Stimulated activated CD8-positive, alpha-beta memory T cell treated with anti-CD3 and anti-CD28 coated beads, Interleukin-12 subunit alpha, Interleukin-12 subunit beta, amount 100 ng/mL, for 1 hour (primary cell): Measurements from ENCODE around the gene PHOSPHO2.

ENCODE experiments used
- DNase-seq: peaks from one replicate; pipeline ENCODE4 v3.0.0-alpha.2; 2020; ENCODE audit warnings: low read depth

PHOSPHO2 gene

GRCh38 chr2:169716938-169717690, 22.8 kb downstream of the PHOSPHO2 start:
- DNase-seq: no peak

- DNase-seq: no peak
These were observed 23.4 kb downstream of the PHOSPHO2 start for GRCh38 chr2:169717691-169718063.

GRCh38 chr2:169718930-169719504, 24.7 kb downstream of the PHOSPHO2 start:
- no peak for DNase-seq

- no peak for DNase-seq
These were observed 26.7 kb downstream of the PHOSPHO2 start for GRCh38 chr2:169721016-169721415.

- no peak for DNase-seq
These were observed 32.8 kb downstream of the PHOSPHO2 start for GRCh38 chr2:169727065-169727464.

- no peak for DNase-seq
These were observed 35.0 kb downstream of the PHOSPHO2 start for GRCh38 chr2:169729274-169729605.

GRCh38 chr2:169732075-169732474, 37.8 kb downstream of the PHOSPHO2 start:
- DNase-seq: no peak

- DNase-seq: no peak
These were observed 38.5 kb downstream of the PHOSPHO2 start for GRCh38 chr2:169732583-169733358.

GRCh38 chr2:169734169-169734847, 40.0 kb downstream of the PHOSPHO2 start:
- DNase-seq: no peak

GRCh38 chr2:169735623-169736022, 41.4 kb downstream of the PHOSPHO2 start:
- DNase-seq: no peak

GRCh38 chr2:169736902-169737301, 42.6 kb downstream of the PHOSPHO2 start:
- DNase-seq: no peak

- DNase-seq: no peak
These were observed 44.4 kb downstream of the PHOSPHO2 start for GRCh38 chr2:169738566-169739229.

- no peak for DNase-seq
These were observed 45.1 kb downstream of the PHOSPHO2 start for GRCh38 chr2:169739351-169739750.

GRCh38 chr2:169743549-169743948, 49.3 kb downstream of the PHOSPHO2 start:
- no peak for DNase-seq

- DNase-seq: no peak
These were observed 52.0 kb downstream of the PHOSPHO2 start for GRCh38 chr2:169746240-169746639.

- no peak for DNase-seq
These were observed 54.0 kb downstream of the PHOSPHO2 start for GRCh38 chr2:169748319-169748718.
